NCI-H524 treated with DMSO at 0.1 percent for 48 hours (cell line): ENCODE data around the gene B2M.
"Not testable (repeated sequence)": the region's sequence is repeated elsewhere in the genome, so short reads cannot be mapped to it uniquely, and the experiment has no call there.

Experiments
- DNase-seq: peaks from one replicate; lab custom pipeline; 2025; lab: John Stamatoyannopoulos, UW

Gene B2M

GRCh38 chr15:44698641-44699040 lies 12.7 kb upstream of the B2M start:
- no peak for DNase-seq

DNA sequence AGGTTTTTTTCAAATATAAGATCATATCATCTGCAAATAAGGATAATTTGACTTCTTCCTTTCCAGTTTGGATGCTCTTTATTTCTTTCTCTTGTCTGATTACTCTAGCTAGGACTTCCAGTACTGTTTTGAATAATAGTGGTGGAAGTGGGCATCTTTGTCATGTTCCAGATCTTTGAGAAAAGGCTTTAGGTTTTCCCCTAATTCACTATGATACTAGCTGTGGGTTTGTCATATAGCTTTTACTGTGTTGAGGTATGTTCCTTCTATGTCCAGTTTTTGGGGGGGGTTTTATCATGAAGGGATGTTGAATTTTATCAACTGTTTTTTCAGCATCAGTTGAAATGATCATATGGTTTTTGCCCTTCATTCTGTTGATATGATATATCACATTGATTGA lies 10.6 kb upstream of the B2M start:
- DNase-seq, result not testable (repeated sequence)

DNA sequence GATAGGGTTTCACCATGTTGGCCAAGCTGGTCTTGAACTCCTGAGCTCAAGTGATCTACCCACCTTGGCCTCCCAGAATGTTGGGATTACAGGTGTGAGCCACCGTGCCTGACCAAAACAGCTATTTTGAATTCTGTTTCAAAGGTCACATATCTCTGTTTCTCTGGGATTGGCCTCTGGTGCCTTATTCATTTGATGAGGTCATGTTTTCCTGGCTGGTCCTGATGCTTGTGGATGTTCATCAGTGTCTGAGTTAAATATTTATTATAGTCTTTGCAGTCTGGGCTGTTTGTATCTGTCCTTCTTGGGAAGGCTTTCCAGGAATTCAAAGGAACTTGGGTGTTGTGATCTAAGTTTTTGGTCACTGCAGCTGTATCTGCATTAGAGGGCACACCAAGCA lies 5.3 kb upstream of the B2M start:
- DNase-seq, result no peak

GRCh38 chr15:44706401-44706800 lies 4.9 kb upstream of the B2M start:
- DNase-seq, result no peak

- DNase-seq, result no peak
Measured at GRCh38 chr15:44706946-44707636, 4.2 kb upstream of the B2M start.

DNA sequence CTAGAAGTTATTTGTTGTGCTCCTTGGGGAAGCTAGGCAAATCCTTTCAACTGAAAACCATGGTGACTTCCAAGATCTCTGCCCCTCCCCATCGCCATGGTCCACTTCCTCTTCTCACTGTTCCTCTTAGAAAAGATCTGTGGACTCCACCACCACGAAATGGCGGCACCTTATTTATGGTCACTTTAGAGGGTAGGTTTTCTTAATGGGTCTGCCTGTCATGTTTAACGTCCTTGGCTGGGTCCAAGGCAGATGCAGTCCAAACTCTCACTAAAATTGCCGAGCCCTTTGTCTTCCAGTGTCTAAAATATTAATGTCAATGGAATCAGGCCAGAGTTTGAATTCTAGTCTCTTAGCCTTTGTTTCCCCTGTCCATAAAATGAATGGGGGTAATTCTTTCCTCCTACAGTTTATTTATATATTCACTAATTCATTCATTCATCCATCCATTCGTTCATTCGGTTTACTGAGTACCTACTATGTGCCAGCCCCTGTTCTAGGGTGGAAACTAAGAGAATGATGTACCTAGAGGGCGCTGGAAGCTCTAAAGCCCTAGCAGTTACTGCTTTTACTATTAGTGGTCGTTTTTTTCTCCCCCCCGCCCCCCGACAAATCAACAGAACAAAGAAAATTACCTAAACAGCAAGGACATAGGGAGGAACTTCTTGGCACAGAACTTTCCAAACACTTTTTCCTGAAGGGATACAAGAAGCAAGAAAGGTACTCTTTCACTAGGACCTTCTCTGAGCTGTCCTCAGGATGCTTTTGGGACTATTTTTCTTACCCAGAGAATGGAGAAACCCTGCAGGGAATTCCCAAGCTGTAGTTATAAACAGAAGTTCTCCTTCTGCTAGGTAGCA lies 851 bp upstream of the B2M start:
- DNase-seq, result no peak

DNA sequence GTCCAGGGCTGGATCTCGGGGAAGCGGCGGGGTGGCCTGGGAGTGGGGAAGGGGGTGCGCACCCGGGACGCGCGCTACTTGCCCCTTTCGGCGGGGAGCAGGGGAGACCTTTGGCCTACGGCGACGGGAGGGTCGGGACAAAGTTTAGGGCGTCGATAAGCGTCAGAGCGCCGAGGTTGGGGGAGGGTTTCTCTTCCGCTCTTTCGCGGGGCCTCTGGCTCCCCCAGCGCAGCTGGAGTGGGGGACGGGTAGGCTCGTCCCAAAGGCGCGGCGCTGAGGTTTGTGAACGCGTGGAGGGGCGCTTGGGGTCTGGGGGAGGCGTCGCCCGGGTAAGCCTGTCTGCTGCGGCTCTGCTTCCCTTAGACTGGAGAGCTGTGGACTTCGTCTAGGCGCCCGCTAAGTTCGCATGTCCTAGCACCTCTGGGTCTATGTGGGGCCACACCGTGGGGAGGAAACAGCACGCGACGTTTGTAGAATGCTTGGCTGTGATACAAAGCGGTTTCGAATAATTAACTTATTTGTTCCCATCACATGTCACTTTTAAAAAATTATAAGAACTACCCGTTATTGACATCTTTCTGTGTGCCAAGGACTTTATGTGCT lies 527 bp downstream of the B2M start:
- DNase-seq, result peak; percentile 7

DNA sequence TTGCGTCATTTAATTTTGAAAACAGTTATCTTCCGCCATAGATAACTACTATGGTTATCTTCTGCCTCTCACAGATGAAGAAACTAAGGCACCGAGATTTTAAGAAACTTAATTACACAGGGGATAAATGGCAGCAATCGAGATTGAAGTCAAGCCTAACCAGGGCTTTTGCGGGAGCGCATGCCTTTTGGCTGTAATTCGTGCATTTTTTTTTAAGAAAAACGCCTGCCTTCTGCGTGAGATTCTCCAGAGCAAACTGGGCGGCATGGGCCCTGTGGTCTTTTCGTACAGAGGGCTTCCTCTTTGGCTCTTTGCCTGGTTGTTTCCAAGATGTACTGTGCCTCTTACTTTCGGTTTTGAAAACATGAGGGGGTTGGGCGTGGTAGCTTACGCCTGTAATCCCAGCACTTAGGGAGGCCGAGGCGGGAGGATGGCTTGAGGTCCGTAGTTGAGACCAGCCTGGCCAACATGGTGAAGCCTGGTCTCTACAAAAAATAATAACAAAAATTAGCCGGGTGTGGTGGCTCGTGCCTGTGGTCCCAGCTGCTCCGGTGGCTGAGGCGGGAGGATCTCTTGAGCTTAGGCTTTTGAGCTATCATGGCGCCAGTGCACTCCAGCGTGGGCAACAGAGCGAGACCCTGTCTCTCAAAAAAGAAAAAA lies 1.2 kb downstream of the B2M start:
- no peak for DNase-seq

DNA sequence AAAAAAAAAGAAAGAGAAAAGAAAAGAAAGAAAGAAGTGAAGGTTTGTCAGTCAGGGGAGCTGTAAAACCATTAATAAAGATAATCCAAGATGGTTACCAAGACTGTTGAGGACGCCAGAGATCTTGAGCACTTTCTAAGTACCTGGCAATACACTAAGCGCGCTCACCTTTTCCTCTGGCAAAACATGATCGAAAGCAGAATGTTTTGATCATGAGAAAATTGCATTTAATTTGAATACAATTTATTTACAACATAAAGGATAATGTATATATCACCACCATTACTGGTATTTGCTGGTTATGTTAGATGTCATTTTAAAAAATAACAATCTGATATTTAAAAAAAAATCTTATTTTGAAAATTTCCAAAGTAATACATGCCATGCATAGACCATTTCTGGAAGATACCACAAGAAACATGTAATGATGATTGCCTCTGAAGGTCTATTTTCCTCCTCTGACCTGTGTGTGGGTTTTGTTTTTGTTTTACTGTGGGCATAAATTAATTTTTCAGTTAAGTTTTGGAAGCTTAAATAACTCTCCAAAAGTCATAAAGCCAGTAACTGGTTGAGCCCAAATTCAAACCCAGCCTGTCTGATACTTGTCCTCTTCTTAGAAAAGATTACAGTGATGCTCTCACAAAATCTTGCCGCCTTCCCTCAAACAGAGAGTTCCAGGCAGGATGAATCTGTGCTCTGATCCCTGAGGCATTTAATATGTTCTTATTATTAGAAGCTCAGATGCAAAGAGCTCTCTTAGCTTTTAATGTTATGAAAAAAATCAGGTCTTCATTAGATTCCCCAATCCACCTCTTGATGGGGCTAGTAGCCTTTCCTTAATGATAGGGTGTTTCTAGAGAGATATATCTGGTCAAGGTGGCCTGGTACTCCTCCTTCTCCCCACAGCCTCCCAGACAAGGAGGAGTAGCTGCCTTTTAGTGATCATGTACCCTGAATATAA lies 2.0 kb downstream of the B2M start:
- peak; percentile 9 for DNase-seq

- no peak for DNase-seq
Measured at GRCh38 chr15:44715142-44715796, 4.0 kb downstream of the B2M start.

DNA sequence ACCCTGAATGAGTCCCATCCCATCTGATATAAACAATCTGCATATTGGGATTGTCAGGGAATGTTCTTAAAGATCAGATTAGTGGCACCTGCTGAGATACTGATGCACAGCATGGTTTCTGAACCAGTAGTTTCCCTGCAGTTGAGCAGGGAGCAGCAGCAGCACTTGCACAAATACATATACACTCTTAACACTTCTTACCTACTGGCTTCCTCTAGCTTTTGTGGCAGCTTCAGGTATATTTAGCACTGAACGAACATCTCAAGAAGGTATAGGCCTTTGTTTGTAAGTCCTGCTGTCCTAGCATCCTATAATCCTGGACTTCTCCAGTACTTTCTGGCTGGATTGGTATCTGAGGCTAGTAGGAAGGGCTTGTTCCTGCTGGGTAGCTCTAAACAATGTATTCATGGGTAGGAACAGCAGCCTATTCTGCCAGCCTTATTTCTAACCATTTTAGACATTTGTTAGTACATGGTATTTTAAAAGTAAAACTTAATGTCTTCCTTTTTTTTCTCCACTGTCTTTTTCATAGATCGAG lies 4.5 kb downstream of the B2M start:
- no peak for DNase-seq

DNA sequence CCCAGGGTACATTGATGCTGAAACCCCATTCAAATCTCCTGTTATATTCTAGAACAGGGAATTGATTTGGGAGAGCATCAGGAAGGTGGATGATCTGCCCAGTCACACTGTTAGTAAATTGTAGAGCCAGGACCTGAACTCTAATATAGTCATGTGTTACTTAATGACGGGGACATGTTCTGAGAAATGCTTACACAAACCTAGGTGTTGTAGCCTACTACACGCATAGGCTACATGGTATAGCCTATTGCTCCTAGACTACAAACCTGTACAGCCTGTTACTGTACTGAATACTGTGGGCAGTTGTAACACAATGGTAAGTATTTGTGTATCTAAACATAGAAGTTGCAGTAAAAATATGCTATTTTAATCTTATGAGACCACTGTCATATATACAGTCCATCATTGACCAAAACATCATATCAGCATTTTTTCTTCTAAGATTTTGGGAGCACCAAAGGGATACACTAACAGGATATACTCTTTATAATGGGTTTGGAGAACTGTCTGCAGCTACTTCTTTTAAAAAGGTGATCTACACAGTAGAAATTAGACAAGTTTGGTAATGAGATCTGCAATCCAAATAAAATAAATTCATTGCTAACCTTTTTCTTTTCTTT lies 5.8 kb downstream of the B2M start:
- no peak for DNase-seq

DNA sequence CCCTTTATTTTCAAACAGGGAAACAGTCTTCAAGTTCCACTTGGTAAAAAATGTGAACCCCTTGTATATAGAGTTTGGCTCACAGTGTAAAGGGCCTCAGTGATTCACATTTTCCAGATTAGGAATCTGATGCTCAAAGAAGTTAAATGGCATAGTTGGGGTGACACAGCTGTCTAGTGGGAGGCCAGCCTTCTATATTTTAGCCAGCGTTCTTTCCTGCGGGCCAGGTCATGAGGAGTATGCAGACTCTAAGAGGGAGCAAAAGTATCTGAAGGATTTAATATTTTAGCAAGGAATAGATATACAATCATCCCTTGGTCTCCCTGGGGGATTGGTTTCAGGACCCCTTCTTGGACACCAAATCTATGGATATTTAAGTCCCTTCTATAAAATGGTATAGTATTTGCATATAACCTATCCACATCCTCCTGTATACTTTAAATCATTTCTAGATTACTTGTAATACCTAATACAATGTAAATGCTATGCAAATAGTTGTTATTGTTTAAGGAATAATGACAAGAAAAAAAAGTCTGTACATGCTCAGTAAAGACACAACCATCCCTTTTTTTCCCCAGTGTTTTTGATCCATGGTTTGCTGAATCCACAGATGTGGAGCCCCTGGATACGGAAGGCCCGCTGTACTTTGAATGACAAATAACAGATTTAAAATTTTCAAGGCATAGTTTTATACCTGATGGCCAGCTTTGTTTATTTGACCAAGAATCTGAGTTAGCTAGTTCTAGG lies 7.0 kb downstream of the B2M start:
- DNase-seq, result no peak

DNA sequence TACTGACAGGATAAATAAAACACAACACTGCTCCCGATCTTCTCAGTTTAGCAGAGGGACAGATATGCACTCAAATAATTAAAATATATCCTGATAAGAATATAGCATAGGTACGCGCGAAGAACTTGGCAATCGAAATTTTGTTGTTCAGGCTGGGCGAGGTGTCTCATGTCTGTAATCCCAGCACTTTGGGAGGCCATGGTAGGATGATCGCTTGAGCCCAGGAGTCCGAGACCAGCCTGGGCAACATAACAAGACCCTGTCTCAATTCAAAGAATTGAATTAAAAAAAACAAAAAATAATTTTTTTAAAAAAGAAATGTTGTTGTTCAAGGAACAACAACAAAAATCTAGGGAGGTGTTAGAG lies 7.6 kb downstream of the B2M start:
- DNase-seq, result no peak

- DNase-seq, result no peak
Measured at GRCh38 chr15:44719293-44719999, 8.1 kb downstream of the B2M start.

DNA sequence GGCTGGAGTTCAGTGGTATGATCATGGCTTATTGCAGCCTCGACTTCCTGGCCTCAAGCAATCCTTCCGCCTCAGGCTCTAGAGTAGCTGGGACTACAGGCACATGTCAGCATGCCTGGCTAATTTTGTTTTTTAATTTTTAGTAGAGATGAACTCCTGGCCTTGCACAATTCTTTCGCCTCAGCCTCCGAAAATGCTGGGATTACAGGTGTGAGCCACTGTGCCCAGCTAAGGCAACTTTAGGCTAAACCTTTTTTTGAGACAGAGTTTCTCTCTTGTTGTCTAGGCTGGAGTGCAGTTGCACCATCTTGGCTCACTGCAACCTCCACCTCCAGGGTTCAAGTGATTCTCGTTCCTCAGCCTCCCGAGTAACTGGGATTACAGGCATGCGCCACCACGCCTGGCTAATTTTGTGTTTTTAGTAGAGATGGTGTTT lies 8.7 kb downstream of the B2M start:
- not testable (repeated sequence) for DNase-seq

DNA sequence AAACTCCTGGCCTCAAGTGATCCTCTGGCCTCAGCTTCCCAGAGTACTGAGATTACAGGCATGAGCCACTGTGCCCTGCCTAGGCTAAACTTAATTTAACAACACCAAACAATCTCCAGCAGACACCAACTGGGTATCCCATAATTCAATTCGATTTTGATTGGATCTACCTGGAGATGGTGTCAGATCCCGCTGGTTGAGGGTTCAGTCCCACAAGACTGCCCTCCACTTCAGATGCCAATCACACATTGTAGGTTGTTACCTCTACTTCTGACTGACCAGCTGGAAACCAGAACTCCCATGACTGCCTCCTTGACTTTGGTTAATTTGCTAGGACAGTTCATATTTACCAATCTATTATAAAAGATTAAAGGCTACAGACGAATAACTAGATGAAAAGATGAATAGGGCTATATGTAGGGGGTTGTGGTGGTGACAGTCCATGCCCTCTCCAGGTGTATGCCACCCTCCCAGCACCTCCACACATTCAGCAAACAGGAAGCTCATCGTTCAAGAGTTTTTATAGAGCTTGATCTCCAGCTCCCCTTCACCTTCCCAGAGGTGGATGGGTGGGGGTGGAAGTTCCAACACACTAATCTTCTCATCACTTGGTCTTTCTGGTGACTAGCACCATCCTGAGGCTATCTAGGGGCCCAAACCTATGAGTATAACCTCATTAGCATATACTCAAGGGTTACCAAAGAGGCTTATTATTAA lies 9.3 kb downstream of the B2M start:
- DNase-seq, result no peak

- no peak for DNase-seq
Measured at GRCh38 chr15:44722011-44722410, 10.7 kb downstream of the B2M start.
